Fibroblast of lung (primary cell): ENCODE results near the gene SPECC1L. TPM values are rescaled to one million over a fixed set of nuclear protein-coding genes. Genes with fewer than 3 reads are reported as not detected.

Source experiments
- DNase-seq, 2 donors: peaks; one replicate each; pipeline versions ENCODE4 v3.0.0 to v3.0.0-alpha.2; 2010; ENCODE audit warnings: low read depth in 2 of 2
- H2AFZ ChIP-seq: 2 replicates; pipeline ENCODE4 v1.5.1; 2012; ENCODE audit warnings: low read length, control low read depth, inconsistent platforms
- H3K27ac ChIP-seq: 2 replicates; pipeline ENCODE4 v1.5.1; 2011; ENCODE audit warnings: low read length, control low read depth; ENCODE audit not compliant: insufficient read depth
- H3K27me3 ChIP-seq: 2 replicates; pipeline ENCODE4 v1.5.1; 2011; ENCODE audit warnings: mild to moderate bottlenecking, low read length; ENCODE audit not compliant: control insufficient read depth, insufficient read depth
- H3K36me3 ChIP-seq: 2 replicates; pipeline ENCODE4 v1.5.1; 2011; ENCODE audit warnings: low read length; ENCODE audit not compliant: control insufficient read depth, insufficient read depth
- H3K4me1 ChIP-seq: 2 replicates; pipeline ENCODE4 v1.5.1; 2011; ENCODE audit warnings: low read length; ENCODE audit not compliant: control insufficient read depth, insufficient read depth; ENCODE audit errors: extremely low read depth
- H3K4me2 ChIP-seq: 2 replicates; pipeline ENCODE4 v1.5.1; 2011; ENCODE audit warnings: low read length, control low read depth; ENCODE audit not compliant: insufficient read depth; ENCODE audit errors: extremely low read depth
- H3K4me3 ChIP-seq, 4 experiments: fragments of 200-600 bp in 1 of 4; sonication (generic) in 1 of 4; replicated peaks in 1 of 4; 2 replicates each; pipeline ENCODE4 v1.5.1; 2011 to 2016; ENCODE audit warnings: low read length in 4 of 4, low read depth in 3 of 4, mild to moderate bottlenecking in 3 of 4, control low read depth in 2 of 4, inconsistent platforms in 1 of 4, mixed read lengths in 1 of 4; ENCODE audit not compliant: insufficient read depth in 1 of 4; ENCODE audit errors: control extremely low read depth in 1 of 4
- H3K79me2 ChIP-seq: 2 replicates; pipeline ENCODE4 v1.5.1; 2012; ENCODE audit warnings: mild to moderate bottlenecking, low read length, inconsistent platforms; ENCODE audit not compliant: control insufficient read depth, insufficient read depth
- H3K9ac ChIP-seq: 2 replicates; pipeline ENCODE4 v1.5.1; 2011; ENCODE audit warnings: mild to moderate bottlenecking, low read length, control low read depth; ENCODE audit not compliant: insufficient read depth
- H3K9me3 ChIP-seq: 2 replicates; pipeline ENCODE4 v1.5.1; 2012; ENCODE audit warnings: low read depth, low read length; ENCODE audit not compliant: control insufficient read depth, insufficient read depth
- H4K20me1 ChIP-seq: 2 replicates; pipeline ENCODE4 v1.5.1; 2011; ENCODE audit warnings: low read length; ENCODE audit not compliant: control insufficient read depth, insufficient read depth; ENCODE audit errors: extremely low read depth
- CTCF ChIP-seq, 2 donors: IDR thresholded peaks in 1 of 2; conservative IDR thresholded peaks in 1 of 2; 1 replicate in 1 of 2; 2 replicates in 1 of 2; pipeline ENCODE4 v1.5.1; 2011 to 2012; ENCODE audit warnings: low read length in 2 of 2, control low read depth in 1 of 2, inconsistent platforms in 1 of 2, low read depth in 1 of 2, mild to moderate bottlenecking in 1 of 2
- EZH2 ChIP-seq: IDR thresholded peaks from 2 replicates; pipeline ENCODE4 v1.5.1; 2012; ENCODE audit warnings: low read length, control low read depth, mild to moderate bottlenecking; ENCODE audit errors: missing control alignments
- polyA plus RNA-seq, 2 donors: library from polyadenylated mRNA; depleted of rRNA in 1 of 2; stranded (reverse) in 1 of 2; unstranded in 1 of 2; fragments of >200 nt; gene quantifications; 2 replicates each; pipeline ENCODE4 v1.2.1, GENCODE V29; 2011 to 2012; ENCODE audit warnings: missing spikeins in 1 of 2
- total RNA-seq: library from RNA; depleted of rRNA; stranded (reverse); fragments of >200 nt; gene quantifications from 2 replicates; pipeline ENCODE4 v1.2.1, GENCODE V29; 2014

The SPECC1L gene
- total and polyA plus RNA-seq, 2 donors (not counting 1 experiment from before 2014, with no cell fraction given), result 40.3 to 46.2 TPM

- no peaks in the 10 kb centered on the region for H4K20me1 ChIP-seq
- no peaks in the 10 kb centered on the region for H3K79me2 ChIP-seq
- H3K27ac ChIP-seq, result no peak overlapping the region
- no peak overlapping the region for H3K9ac ChIP-seq
- no peaks in the 10 kb centered on the region for H3K9me3 ChIP-seq
- peaks cover 14% of the 10 kb centered on the region for H3K4me1 ChIP-seq
- H3K4me3 ChIP-seq, result no peak overlapping the region
- H3K4me2 ChIP-seq, result no peak overlapping the region
- H3K27me3 ChIP-seq, result no peaks in the 10 kb centered on the region
- no peak for DNase-seq
- no peak overlapping the region for H2AFZ ChIP-seq
- no peak for TF ChIP-seq EZH2
- TF ChIP-seq CTCF (conservative IDR thresholded peaks at IDR 0.05 in 1 of 2, IDR thresholded peaks at IDR 0.05 in 1 of 2; ENCODE audit: low read depth in 1 of 2, low read length in 2 of 2), result no peak
- H3K36me3 ChIP-seq, result peaks cover 13% of the 10 kb centered on the region
Measured at GRCh38 chr22:24413736-24414385, 143.2 kb downstream of the SPECC1L start.

- Histone ChIP-seq H3K79me2 (no peaks in the 10 kb centered on the region), H3K4me3 (no peak overlapping the region), H3K4me2 (no peak overlapping the region), H3K9ac (no peak overlapping the region), H3K4me1 (peaks cover 13% of the 10 kb centered on the region), H3K27me3 (no peaks in the 10 kb centered on the region), H4K20me1 (no peaks in the 10 kb centered on the region), H3K9me3 (no peaks in the 10 kb centered on the region), H3K27ac (no peak overlapping the region), H2AFZ (no peak overlapping the region), H3K36me3 (peaks cover 13% of the 10 kb centered on the region)
- no peak for TF ChIP-seq CTCF (conservative IDR thresholded peaks at IDR 0.05 in 1 of 2, IDR thresholded peaks at IDR 0.05 in 1 of 2; ENCODE audit: low read depth in 1 of 2, low read length in 2 of 2)
- TF ChIP-seq EZH2, result no peak
- DNase-seq, result no peak
Measured at GRCh38 chr22:24414523-24414922, 143.9 kb downstream of the SPECC1L start.

- Histone ChIP-seq H3K27me3 (no peaks in the 10 kb centered on the region), H3K36me3 (peaks cover 13% of the 10 kb centered on the region), H3K4me1 (peaks cover 8% of the 10 kb centered on the region), H3K9me3 (no peaks in the 10 kb centered on the region), H3K9ac (no peak overlapping the region), H3K79me2 (no peaks in the 10 kb centered on the region), H2AFZ (no peak overlapping the region), H3K4me3 (no peak overlapping the region), H3K27ac (no peak overlapping the region), H4K20me1 (no peaks in the 10 kb centered on the region), H3K4me2 (no peak overlapping the region)
- no peak for DNase-seq
- no peak for TF ChIP-seq CTCF (conservative IDR thresholded peaks at IDR 0.05 in 1 of 2, IDR thresholded peaks at IDR 0.05 in 1 of 2; ENCODE audit: low read depth in 1 of 2, low read length in 2 of 2)
- no peak for TF ChIP-seq EZH2
Measured at GRCh38 chr22:24414984-24415945, 144.6 kb downstream of the SPECC1L start.
